ENCODE results near the gene NBEAL1.
"Not testable (repeated sequence)": the region's sequence is repeated elsewhere in the genome, so short reads cannot be mapped to it uniquely, and the experiment has no call there.

Gene NBEAL1

GRCh38 chr2:203238292-203238703, 223.6 kb downstream of the NBEAL1 start:
- DNase-seq: no peak

DNA sequence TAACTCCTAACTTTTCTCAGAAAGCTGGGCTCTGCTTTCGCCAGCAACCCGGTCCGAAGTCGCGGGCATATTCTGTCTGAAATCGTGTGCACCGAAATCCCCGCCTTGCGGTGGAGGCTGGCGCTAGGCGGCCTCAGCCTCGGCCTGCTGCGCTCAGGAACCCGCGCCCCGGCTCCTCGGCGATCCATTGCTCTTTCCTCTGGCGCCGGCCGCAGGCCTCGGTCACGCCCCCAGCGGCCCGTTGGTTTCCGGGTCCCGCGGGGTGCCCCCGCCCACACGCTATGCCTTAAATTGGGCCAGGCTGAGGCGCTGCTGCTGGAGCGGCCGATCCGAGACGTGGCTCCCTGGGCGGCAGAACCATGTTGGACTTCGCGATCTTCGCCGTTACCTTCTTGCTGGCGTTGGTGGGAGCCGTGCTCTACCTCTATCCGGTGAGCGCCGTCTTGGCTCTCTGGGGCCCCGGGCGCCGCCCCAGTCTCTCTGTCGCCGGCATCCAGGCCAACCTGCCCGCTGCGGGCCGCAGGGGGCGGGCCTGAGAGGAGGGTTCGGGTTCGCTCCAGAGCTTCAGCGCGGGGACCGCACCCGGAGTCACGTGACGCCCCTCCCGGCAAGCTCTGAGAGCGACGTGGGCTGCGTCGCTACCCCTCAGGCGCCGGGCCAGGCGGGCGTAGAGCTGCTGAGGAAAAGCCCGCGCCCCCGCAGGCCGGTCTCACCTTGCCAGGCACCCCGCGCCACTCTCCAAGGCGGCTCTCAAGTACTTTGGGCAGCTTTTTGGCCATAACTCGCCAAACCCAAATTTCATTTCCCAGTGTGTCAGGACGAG, 224.2 kb downstream of the NBEAL1 start, which contains the start of gene CYP20A1:
CYP20A1 (plus strand) TSS at position 315 of the 823 bp plus-strand sequence; CDS start at position 360, 45 bp downstream.
- peak; percentile 98 for DNase-seq

DNA sequence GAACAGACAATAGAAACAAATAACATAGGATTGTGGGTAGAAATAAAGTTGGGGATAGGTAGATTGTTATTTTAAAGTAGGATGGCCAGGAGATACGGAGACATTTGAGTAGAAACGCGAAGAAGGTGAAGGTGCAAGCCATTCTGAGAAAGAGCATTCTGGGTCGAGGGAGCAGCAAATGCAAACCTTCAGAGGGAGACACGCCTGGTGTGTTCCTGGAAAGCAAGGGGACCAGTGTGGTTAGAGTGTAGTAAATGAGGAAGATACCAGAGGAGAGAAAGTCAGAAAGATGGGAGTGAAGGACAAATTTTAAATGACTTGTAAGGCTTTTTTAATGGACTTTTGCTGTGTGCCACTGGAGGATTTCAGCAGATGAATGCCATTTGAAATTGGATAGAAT, 225.8 kb downstream of the NBEAL1 start:
- no peak for DNase-seq

- no peak for DNase-seq
These were observed 227.8 kb downstream of the NBEAL1 start for GRCh38 chr2:203242518-203242917.

DNA sequence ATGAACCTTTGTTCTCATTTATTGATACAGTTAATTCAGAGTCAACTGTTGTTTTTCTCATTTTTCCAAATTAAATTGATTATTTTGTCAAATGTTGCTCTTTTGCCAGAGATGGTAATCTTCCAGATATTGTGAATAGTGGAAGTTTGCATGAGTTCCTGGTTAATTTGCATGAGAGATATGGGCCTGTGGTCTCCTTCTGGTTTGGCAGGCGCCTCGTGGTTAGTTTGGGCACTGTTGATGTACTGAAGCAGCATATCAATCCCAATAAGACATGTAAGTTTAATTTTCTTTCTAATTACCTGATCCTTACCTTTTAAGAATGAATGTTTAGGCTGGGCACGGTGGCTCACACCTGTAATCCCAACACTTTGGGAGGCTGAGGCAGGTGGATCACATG, 232.0 kb downstream of the NBEAL1 start:
- DNase-seq: no peak

- no peak for DNase-seq
These were observed 238.1 kb downstream of the NBEAL1 start for GRCh38 chr2:203252818-203253217.

DNA sequence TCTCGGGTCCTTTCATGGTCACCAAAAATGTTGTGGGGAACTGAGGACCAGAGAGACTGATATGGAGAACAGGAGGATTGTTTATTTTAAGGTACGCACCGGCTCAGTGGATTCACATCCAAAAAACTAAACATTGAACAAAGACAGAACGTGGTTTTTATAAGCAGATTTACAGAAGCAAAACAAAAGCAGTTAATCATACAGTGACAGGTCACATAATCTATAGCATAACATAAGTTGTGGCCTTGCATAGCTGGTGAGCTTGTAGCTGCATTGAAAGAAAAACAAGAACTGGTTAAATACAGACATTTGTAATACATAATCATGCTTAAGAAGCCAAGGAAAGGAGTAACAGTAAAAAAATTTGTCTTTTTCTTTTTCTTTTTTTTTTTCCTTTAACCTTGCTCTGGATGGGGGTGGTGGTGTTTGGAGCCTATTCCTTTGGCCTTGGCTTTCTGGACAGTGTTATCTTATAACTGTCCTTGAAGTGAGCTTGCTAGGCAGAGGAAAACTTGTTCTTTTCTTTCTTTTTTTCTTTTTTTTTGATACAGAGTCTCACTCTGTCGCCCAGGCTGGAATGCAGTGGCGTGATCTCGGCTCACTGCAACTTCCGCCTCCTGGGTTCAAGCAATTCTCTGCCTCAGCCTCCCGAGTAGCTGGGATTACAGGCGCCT, 238.9 kb downstream of the NBEAL1 start:
- not testable (repeated sequence) for DNase-seq

DNA sequence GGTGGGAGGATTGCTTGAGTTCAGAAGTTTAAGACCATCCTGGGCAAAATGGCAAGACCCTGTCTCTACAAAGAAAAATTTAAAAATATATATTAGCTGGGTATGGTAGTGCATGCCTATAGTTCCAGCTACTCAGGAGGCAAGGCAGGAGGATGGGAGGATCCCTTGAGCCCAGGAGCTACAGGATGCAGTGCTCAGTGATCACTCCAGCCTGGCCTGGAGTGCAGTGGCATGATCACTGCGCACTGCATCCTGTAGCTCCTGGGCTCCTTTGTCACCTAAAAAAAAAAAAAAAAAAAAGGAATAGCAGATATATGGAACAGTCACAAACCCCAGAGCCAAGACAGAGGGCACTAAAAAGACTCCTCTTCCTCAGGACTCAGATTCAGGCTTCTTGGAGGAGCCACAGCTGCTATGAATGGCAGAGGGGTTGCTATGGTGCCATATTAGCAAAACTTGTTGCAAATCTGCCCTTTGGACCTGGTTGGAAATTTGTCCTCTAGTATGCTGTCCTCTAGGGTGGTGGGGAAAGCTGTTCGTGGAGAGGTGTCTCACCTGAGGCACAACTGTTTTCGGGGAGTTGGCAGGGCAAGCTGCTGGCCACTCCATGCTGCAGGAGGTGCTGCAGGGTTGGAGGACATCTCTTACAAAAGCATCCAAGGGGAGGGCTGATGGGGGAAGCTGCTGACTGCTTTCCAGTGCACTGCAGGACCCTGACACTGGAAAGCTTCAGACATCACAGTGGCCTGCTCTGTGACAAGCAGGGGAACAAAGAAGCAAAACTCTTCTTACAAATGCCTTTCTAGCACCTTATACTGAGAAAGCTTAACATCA, 246.9 kb downstream of the NBEAL1 start:
- DNase-seq: no peak
